HEK293 (cell line): ENCODE measurements around the gene HSF5.

Source experiments
- CTCF ChIA-PET: fragments of 350-600 bp; formaldehyde crosslinking; extraction: SDS; loops from one replicate; lab custom pipeline; 2021; ENCODE audit warnings: antibody characterized with exemption; lab: Yijun Ruan, JAX
- POLR2A ChIA-PET: fragments of 300-600 bp; formaldehyde crosslinking; extraction: SDS; loops from one replicate; lab custom pipeline; 2020; ENCODE audit warnings: antibody characterized with exemption, inconsistent platforms; lab: Yijun Ruan, JAX
- H3K27ac ChIP-seq: fragments of 200-500 bp; sonication (Bioruptor generic); 2 replicates; pipeline ENCODE4 v1.5.1; 2014; ENCODE audit warnings: low read depth, low read length, control low read depth, inconsistent platforms; ENCODE audit errors: extremely low read depth
- H3K36me3 ChIP-seq, 2 experiments: fragments of 200-500 bp in 1 of 2; sonication (Bioruptor generic) in 1 of 2; 1 replicate in 1 of 2; 2 replicates in 1 of 2; pipeline ENCODE4 v1.5.1; 2014 to 2017; ENCODE audit warnings: inconsistent platforms in 2 of 2, low read length in 2 of 2; ENCODE audit not compliant: control insufficient read depth in 2 of 2, insufficient read depth in 1 of 2
- H3K4me1 ChIP-seq: fragments of 200-500 bp; sonication (Bioruptor generic); 2 replicates; pipeline ENCODE4 v1.5.1; 2014; ENCODE audit warnings: mild to moderate bottlenecking, low read length, inconsistent platforms; ENCODE audit not compliant: control insufficient read depth, insufficient read depth
- H3K4me3 ChIP-seq: 2 replicates; pipeline ENCODE4 v1.5.1; 2011; ENCODE audit warnings: low read depth, mild to moderate bottlenecking, control low read depth, low read length, moderate library complexity
- H3K9me3 ChIP-seq: fragments of 200-500 bp; sonication (Bioruptor generic); 2 replicates; pipeline ENCODE4 v1.5.1; 2014; ENCODE audit warnings: low read depth, low read length, inconsistent platforms; ENCODE audit not compliant: control insufficient read depth, insufficient read depth
- GFI1B ChIP-seq: fragments of 450-650 bp; formaldehyde crosslinking; IDR thresholded peaks from 2 replicates; pipeline ENCODE4 v1.5.1; 2016; ENCODE audit warnings: missing biosample characterization, missing genetic modification characterization
- GLIS2 ChIP-seq: fragments of 450-650 bp; formaldehyde crosslinking; IDR thresholded peaks from 2 replicates; pipeline ENCODE4 v1.5.1; 2016; ENCODE audit warnings: missing biosample characterization, missing genetic modification characterization
- HOXA7 ChIP-seq: sonication (generic); formaldehyde crosslinking; IDR thresholded peaks from 2 replicates; pipeline ENCODE4 v1.8.1; 2022; ENCODE audit warnings: missing genetic modification reagents, borderline replicate concordance
- HOXC10 ChIP-seq: sonication (generic); formaldehyde crosslinking; IDR thresholded peaks from 2 replicates; pipeline ENCODE4 v1.8.1; 2023; ENCODE audit warnings: mild to moderate bottlenecking, missing genetic modification reagents
- IKZF3 ChIP-seq: fragments of 450-650 bp; IDR thresholded peaks from 2 replicates; pipeline ENCODE4 v1.5.0; 2018; ENCODE audit warnings: missing biosample characterization, mild to moderate bottlenecking, missing genetic modification characterization, moderate library complexity
- SCRT1 ChIP-seq: fragments of 450-650 bp; formaldehyde crosslinking; IDR thresholded peaks from 2 replicates; pipeline ENCODE4 v1.5.1; 2016; ENCODE audit warnings: missing biosample characterization, missing genetic modification characterization, borderline replicate concordance
- SCRT2 ChIP-seq: fragments of 450-650 bp; formaldehyde crosslinking; IDR thresholded peaks from 2 replicates; pipeline ENCODE4 v1.5.1; 2016; ENCODE audit warnings: missing biosample characterization, missing genetic modification characterization
- SP2 ChIP-seq: fragments of 450-650 bp; formaldehyde crosslinking; IDR thresholded peaks from 2 replicates; pipeline ENCODE4 v1.5.1; 2016; ENCODE audit warnings: missing biosample characterization, missing genetic modification characterization
- ZFP69B ChIP-seq: fragments of 450-650 bp; formaldehyde crosslinking; IDR thresholded peaks from 2 replicates; pipeline ENCODE4 v1.5.1; 2016; ENCODE audit warnings: missing biosample characterization, missing genetic modification characterization
- ZNF114 ChIP-seq: fragments of 450-650 bp; formaldehyde crosslinking; IDR thresholded peaks from 2 replicates; pipeline ENCODE4 v1.5.0; 2017; ENCODE audit warnings: missing biosample characterization, missing genetic modification characterization
- ZNF148 ChIP-seq: fragments of 450-650 bp; formaldehyde crosslinking; IDR thresholded peaks from 2 replicates; pipeline ENCODE4 v1.5.0; 2017; ENCODE audit warnings: missing biosample characterization, missing genetic modification characterization, borderline replicate concordance
- ZNF19 ChIP-seq: fragments of 450-650 bp; formaldehyde crosslinking; IDR thresholded peaks from 2 replicates; pipeline ENCODE4; 2016; ENCODE audit warnings: missing biosample characterization, missing genetic modification characterization, low read depth
- ZNF202 ChIP-seq: fragments of 450-650 bp; formaldehyde crosslinking; IDR thresholded peaks from 2 replicates; pipeline ENCODE4 v1.5.1; 2016; ENCODE audit warnings: missing biosample characterization, missing genetic modification characterization, borderline replicate concordance
- ZNF211 ChIP-seq: fragments of 450-650 bp; formaldehyde crosslinking; IDR thresholded peaks from 2 replicates; pipeline ENCODE4 v1.5.1; 2016; ENCODE audit warnings: low read depth, missing biosample characterization, missing genetic modification characterization
- ZNF274 ChIP-seq, 2 experiments: fragments of 200-500 bp in 1 of 2; fragments of 450-650 bp in 1 of 2; sonication (Bioruptor generic) in 1 of 2; formaldehyde crosslinking in 1 of 2; IDR thresholded peaks; 2 replicates each; pipeline versions ENCODE4 v1.5.1 to v1.6.1; 2014 to 2016; ENCODE audit warnings: borderline replicate concordance in 1 of 2, inconsistent platforms in 1 of 2, low read length in 1 of 2, missing biosample characterization in 1 of 2, missing genetic modification characterization in 1 of 2
- ZNF280C ChIP-seq: fragments of 450-650 bp; formaldehyde crosslinking; IDR thresholded peaks from 2 replicates; pipeline ENCODE4 v1.5.1; 2016; ENCODE audit warnings: missing biosample characterization, missing genetic modification characterization
- ZNF280D ChIP-seq: fragments of 450-650 bp; formaldehyde crosslinking; IDR thresholded peaks from 2 replicates; pipeline ENCODE4 v1.5.1; 2016; ENCODE audit warnings: missing biosample characterization, missing genetic modification characterization
- ZNF404 ChIP-seq: fragments of 450-650 bp; formaldehyde crosslinking; IDR thresholded peaks from 2 replicates; pipeline ENCODE4 v1.5.1; 2017; ENCODE audit warnings: missing biosample characterization, missing genetic modification characterization
- ZNF416 ChIP-seq: fragments of 450-650 bp; formaldehyde crosslinking; IDR thresholded peaks from 2 replicates; pipeline ENCODE4 v1.5.1; 2016; ENCODE audit warnings: missing biosample characterization, missing genetic modification characterization
- ZNF692 ChIP-seq: fragments of 450-650 bp; formaldehyde crosslinking; IDR thresholded peaks from 2 replicates; pipeline ENCODE4 v1.5.1; 2016; ENCODE audit warnings: missing biosample characterization, missing genetic modification characterization
- ZNF777 ChIP-seq: fragments of 450-650 bp; formaldehyde crosslinking; IDR thresholded peaks from 2 replicates; pipeline ENCODE4 v1.5.1; 2017; ENCODE audit warnings: missing biosample characterization, missing genetic modification characterization, borderline replicate concordance
- TF ChIP-seq, protein P1 (sequence below): fragments of 450-650 bp; formaldehyde crosslinking; IDR thresholded peaks from 2 replicates; pipeline ENCODE4 v1.5.1; 2017; ENCODE audit warnings: missing biosample characterization, missing genetic modification characterization

HSF5 gene

DNA sequence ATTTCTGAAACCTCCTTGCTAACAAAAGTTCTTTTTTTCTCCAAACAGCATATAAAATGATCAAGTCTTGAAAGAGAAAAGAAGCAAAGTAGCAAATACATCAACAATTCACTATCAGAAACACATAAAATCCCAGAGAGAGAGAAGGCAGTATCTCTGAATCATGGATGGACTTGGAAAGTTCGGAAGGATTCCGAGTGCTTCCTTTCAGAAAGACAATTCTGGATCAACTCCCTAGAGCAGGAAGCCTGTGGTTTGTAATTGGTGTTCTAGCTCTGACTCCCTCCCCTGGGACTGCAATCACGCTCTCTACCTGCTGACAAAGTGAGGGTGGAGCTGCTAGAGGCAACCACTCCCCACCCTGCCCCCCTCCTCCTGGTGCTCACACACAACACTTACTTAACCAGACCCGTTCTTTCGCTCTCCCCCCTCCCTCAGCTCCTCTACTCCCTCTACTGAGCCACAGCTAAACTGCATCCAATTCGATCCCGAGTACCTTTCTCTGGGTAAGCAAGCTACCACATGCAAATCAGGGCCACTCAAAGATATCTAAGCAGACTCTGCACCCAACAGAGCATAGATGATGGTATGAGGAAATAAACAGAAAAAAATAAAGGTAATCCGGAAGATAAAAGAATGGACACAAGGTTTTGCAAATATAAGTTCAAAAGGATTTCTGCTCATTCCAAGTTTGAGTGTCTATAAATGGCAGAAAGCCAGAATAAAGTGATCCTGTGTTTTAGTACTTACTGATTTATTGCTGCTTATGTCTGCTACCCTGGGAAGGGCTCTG, 70.7 kb downstream of the HSF5 start, which contains the start of gene RNF43 (continued):
- TF ChIP-seq GLIS2 (tag by site-specific recombination) = peak; percentile 87

DNA sequence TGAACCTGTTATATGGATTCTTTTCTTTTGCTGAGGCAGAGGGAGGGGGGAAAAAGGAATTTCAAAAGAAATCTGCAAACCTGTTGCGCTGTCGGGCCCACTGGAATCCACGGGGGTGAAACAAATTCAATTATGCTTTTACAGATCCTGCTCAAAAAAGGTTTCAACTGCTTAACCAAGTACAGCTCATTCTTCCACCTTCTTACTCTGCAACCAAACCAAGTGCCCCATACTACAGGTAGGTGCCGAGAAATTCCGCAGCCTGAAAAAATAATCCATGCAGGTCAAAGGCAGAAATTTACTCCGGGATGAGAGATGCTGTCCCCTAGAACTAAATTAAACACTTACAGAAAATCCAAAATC, 71.3 kb downstream of the HSF5 start:
- POLR2A ChIA-PET = interaction anchor here (0.5 to 5.4 kb wide), 25 partner anchors 9 to 739 kb away, joined by 3 to 130 read pairs (median 5); partner anchors contain the start of genes MTMR4, PRR11, SKA2 and SRSF1
- peak overlapping the region; percentile 52 for H3K4me3 ChIP-seq

GRCh38 chr17:58416396-58416795, 71.8 kb downstream of the HSF5 start:
- H3K36me3 ChIP-seq = no peaks in the 10 kb centered on the region
- POLR2A ChIA-PET = interaction anchor here (0.9 to 5.4 kb wide), 12 partner anchors 10 to 690 kb away, joined by 3 to 130 read pairs (median 6); partner anchors contain the start of genes MTMR4, SRSF1, SUPT4H1 and TRIM37
- H3K27ac ChIP-seq = peak overlapping the region; percentile 89
- peak overlapping the region; percentile 52 for H3K4me3 ChIP-seq
- H3K4me1 ChIP-seq = peaks cover 21% of the 10 kb centered on the region
- H3K9me3 ChIP-seq = no peaks in the 10 kb centered on the region
- CTCF ChIA-PET = interaction anchor here (0.5 to 5.7 kb wide), 12 partner anchors 8 to 112 kb away, joined by 3 to 100 read pairs (median 4); partner anchors contain the start of gene SUPT4H1
- TF ChIP-seq HOXC10 (CRISPR knock-in tag) (no peak), GFI1B (tag by site-specific recombination) (no peak), ZNF211 (no peak), ZNF280C (tag by site-specific recombination) (no peak), SP2 (no peak), ZNF19 (tag by site-specific recombination) (no peak), ZNF148 (no peak), ZNF280D (no peak), IKZF3 (peak; percentile 63; the same call in 1 of the 2 replicates), ZNF202 (tag by site-specific recombination) (no peak), ZNF274 (IDR thresholded peaks at IDR 0.05; ENCODE audit: low read length) (no peak), ZNF274 (tag by site-specific recombination; IDR thresholded peaks at IDR 0.05; ENCODE audit: borderline replicate concordance) (no peak), ZNF416 (tag by site-specific recombination) (no peak), HOXA7 (CRISPR knock-in tag) (no peak)
- TF ChIP-seq, protein P1, sequence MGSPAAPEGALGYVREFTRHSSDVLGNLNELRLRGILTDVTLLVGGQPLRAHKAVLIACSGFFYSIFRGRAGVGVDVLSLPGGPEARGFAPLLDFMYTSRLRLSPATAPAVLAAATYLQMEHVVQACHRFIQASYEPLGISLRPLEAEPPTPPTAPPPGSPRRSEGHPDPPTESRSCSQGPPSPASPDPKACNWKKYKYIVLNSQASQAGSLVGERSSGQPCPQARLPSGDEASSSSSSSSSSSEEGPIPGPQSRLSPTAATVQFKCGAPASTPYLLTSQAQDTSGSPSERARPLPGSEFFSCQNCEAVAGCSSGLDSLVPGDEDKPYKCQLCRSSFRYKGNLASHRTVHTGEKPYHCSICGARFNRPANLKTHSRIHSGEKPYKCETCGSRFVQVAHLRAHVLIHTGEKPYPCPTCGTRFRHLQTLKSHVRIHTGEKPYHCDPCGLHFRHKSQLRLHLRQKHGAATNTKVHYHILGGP (tag by site-specific recombination) = no peak

More for the DNA sequence above, 71.3 kb downstream of the HSF5 start:
- Histone ChIP-seq H3K9me3 (no peaks in the 10 kb centered on the region), H3K4me1 (peaks cover 16% of the 10 kb centered on the region), H3K36me3 (no peaks in the 10 kb centered on the region), H3K27ac (peak overlapping the region; percentile 89)
- TF ChIP-seq ZNF692 (tag by site-specific recombination) (peak; percentile 10; the same call in 1 of the 2 replicates), ZFP69B (peak; percentile 26; the same call in 1 of the 2 replicates), SCRT1 (tag by site-specific recombination) (peak; percentile 77; the same call in 1 of the 2 replicates), ZNF114 (tag by site-specific recombination) (no peak), SCRT2 (tag by site-specific recombination) (peak; percentile 95), ZNF777 (tag by site-specific recombination) (no peak), ZNF404 (no peak)
- CTCF ChIA-PET = interaction anchor here (0.5 to 5.7 kb wide), 30 partner anchors 9 to 1232 kb away, joined by 3 to 100 read pairs (median 4); partner anchors contain the start of gene SUPT4H1
